NCI-H774 (cell line): ENCODE data around the gene PELI2.
"Not testable (repeated sequence)": the region's sequence is repeated elsewhere in the genome, so short reads cannot be mapped to it uniquely, and the experiment has no call there.

Experiments
- DNase-seq: peaks from one replicate; lab custom pipeline; 2025; lab: John Stamatoyannopoulos, UW

Gene PELI2

DNA sequence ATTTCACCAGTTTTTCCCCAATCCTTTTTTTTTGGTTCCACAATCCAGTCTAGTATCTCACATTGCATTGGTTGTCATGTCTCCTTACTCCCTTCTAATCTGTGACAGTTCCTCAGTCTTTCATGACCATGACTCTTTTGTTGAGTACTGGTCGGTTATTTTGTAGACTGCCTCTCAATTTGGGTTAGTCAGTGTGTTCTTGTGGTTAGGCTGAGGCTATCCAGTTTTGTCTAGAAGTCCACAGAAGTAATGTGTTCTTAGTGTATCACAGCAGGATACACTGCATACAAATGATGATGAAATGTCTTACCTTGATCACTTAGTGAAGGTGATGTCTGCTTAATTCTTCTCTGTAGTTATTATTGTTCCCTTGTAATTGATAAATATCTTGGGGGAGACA is 24.8 kb downstream of the PELI2 start:
- no peak for DNase-seq

DNA sequence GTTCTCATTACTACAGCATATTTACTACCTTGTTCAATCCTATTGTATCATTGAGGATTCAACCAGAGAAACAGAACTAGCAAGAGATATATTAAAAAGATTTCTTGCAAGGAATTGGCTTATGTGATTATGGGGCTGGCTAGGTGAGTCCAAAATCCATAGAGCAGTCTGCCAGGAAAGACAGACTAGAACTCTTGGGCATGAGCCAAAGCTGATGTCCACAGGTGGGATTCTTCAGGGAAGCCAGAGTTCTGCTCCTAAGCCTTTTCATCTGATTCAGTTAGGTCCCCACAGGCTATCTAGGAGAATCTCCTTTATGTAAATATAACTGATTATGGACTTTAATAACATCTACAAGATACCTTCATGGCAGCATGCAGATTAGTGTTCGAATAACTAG is 26.0 kb downstream of the PELI2 start:
- no peak for DNase-seq

DNA sequence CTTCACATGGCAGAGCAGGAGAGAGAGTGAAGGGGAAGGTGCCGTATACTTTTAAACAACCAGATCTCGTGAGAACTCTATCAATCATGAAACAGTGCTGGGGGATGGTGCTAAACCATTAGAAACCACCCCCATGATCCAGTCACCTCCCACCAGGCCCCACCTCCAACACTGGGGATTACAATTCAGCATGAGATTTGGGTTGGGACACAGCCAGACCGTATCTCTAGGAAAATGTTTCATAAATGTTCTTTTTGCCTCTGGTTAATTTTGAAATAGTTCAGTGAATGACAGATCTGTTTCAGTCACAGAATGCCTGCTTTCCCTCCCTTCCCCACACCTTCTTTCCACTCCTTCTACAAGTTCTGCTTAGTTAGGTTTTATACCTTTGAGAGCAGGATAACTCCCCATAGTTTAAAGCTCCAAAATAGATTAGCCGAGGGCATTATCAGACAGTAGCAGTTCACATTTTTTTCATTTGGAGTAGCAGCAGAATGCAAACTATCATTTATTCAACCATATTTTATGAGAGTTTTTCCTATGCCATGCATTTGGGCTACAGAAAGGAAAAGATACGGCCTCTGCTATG is 27.1 kb downstream of the PELI2 start:
- no peak for DNase-seq

DNA sequence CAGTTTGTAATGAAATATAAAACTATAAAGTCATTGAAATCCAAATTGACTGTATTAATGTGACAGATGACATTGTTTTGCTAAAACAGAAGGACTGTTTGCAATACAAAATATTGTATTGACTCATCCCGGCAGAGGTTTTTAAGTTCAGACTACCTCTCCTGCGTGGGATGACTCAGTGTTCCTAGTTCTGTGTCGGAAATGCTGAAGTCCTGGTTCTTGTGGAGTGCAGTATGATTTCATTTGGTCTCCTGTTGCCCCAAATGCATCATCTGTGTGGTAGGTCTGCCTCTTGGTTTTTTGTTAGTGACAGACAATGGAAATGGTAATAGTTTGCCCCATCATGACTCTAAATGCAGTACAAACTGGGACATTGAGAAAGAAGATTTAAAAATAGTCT is 27.8 kb downstream of the PELI2 start:
- DNase-seq = no peak

DNA sequence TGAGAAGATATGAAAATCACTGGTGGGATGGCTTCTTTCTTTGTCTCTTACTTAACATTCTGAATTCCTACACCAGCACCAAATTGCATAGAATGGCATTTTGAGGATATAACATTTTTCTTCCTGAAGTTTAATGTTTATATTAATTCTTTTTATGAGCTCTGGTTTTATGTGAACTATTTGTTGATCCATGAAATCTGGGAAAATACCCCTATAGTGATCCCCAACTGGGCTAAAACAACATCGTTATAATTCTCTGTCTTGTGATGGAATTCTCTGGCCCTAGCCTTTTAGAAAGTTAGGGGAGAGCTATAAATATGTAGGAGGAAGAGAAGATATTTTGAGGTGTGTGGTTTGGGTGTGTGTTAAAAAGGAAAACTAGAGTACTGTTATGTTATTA is 29.2 kb downstream of the PELI2 start:
- DNase-seq = no peak

DNA sequence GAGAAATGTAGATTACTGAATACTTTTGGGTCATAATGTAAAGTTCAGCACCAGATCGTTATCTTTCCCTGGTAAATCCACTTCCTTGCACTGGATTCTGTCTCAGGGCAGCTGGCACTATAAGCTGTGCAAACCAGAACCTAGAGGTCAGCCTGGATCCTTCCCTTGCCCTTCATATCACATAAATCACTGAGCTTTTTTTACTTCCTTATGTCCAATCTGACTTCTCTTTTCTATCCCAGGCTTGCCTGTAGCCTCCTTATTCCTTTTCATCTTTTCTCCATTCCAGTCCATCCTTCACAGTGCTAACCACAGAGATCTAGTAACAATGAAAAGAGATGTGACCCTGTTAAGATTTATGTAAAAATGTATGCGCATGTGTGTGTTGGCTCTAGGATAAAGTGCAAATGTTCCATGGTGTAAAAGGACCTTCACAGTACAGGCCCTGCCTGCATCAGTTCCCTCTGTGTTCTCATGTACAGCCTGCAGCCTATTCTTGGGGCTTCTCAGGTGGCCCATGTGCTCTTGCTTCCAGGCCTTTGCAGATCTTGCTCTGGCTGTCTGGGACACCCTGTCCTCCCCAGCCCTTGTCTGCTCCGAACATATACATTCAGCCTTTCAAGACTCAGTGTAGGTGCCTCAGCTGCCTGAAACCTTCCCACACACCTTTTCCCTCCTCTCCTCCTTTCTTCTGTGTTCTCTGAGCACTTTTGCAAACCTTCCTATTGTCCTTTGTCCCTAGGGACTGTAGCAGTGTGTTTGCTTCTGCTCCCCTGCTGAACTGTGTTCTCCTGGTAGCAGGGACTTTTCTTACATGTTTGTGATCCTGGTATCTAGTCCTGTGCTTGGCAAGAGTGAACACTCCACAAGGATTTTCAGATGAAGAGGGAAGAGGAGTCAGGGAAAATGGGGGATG is 30.0 kb downstream of the PELI2 start:
- no peak for DNase-seq

DNA sequence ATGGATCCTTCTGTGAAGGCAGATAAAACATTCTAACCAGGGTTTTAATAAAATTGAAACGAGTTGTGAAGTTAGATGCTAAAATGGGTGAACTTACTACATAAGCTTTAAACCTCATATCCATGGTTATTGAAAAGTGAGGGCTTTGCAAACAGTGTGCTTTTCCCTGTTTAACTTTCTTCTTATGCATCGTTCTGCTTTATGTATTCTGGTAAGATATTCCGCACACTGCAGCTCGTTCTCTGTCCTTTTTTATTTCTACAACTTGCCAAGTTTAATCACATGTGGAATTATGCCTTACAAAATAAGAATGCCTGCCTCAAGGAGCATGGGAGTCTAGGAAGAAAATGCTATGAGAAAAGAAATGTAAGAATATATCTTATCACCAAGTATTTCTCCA is 30.9 kb downstream of the PELI2 start:
- DNase-seq = no peak

DNA sequence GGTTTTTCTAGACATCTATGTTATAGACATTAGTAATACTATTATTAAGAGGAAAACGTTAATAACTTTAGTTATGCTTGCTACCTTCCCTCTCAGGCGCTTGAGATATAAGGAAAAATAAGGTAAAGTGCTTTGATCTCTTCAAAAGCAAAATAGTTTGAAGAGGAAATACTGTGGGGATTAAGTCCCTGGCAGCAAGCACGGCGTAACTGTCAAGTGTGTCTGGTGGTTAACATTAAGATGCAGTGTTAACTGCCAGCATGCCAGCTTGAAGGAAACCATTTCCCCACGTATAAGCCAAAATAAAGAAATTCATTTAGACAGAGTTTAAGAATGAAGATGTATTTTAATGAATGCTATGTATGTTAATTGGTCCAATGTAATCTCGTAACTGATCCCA is 31.8 kb downstream of the PELI2 start:
- no peak for DNase-seq

DNA sequence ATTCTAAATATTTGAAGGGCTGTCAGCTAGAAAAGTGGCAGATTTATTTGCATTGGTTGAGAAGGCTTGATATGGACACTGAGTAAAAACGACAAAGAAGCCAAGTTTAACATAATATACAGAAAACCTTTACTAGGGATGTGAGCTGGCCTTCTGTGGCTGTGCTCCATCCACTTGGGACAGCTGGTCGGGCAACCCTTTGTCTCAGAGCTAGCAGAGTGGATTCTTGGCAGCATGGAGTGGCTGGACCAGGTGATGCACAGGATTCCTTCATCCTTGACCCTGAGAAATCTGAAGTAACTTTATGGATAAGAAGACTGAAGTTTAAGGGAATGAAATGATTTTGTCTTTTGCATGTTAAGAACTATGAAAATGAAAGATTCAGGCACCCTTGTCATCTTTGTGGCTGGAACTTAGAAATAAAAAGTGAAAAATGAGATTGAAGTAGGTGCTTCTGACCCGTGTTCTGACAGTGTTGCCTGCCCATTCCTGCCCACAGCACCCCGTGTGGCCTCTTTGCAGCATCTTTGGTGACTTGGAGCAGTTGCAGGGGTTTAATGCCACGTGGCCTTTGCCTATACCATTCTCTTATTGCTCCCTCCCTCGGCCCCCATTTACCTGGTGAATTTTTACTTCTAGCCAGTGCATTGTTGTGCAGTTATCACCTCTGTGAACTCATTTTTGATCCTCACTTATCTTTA is 32.6 kb downstream of the PELI2 start:
- no peak for DNase-seq

DNA sequence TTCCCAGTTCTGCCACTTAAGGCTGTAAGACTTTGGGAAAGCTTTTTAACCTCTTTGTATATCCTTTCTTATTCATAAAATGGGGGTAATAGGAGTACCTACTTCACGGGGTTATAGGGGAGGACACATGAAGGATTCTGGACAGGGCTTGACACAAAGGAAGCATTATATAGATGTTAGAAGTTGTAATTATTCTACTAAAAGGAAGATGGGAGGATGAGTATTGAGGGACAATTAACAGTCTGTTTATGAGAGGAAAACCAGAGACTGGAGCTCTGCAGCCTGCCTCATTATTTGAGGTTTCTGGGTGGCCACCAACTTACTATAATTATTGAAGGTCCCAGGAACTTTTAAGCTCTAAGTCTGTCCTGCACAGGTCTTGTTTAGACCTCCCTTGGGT is 34.0 kb downstream of the PELI2 start:
- no peak for DNase-seq

DNA sequence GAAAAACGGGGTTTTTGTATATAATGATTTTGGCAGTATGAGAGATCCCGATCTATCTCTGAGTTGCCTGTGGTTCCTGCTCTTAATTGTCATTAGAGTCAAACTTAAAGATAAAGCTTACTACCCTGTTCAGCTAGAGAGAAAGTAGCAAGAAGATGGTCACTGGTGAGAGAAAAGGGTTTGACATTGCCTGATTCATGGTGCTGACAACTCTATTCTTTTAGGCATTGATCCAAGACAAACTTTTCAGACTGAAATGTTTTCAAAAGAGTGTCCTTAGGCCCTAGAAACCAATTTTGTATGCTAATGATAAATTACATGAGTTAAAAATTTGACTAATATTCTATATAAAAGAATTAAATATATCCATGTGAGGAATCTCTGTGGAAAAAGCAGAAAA is 35.1 kb downstream of the PELI2 start:
- DNase-seq = no peak

DNA sequence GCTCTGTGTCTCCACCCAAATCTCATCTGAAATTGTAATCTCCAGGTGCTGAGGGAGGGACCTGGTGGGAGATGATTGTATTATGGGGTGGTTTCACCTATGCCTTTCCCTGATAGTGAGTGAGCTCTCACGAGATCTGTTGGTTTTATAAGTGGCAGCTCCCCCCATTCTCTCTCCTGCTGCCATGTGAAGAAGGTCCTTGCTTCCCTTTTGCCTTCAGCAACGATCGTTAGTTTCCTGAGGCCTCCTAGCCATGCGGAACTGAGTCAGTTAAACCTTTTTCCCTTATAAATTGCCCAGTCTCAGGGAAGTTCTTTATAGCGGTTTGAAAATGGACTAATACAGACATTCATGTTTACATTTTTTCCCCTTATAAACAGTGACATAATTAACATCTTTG is 36.1 kb downstream of the PELI2 start:
- no peak for DNase-seq

DNA sequence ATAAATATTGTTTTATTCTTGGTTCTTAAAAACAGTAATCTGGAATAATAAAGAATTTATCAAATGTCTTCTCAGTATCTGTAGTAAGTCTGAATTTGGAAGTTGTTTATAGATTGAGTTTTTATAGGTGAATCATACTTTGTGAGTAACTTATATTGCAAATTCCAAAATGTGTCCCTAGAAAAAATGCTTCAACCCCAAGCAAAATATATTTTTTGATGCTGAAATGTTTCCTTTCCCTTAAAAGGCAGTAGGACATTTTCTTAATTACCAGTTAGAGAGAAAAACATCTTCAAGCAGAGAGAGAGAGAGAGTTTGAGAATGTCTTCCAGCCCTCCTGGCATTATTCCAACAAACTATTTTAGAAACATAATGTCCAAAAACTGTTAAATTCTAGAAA is 37.9 kb downstream of the PELI2 start:
- no peak for DNase-seq

DNA sequence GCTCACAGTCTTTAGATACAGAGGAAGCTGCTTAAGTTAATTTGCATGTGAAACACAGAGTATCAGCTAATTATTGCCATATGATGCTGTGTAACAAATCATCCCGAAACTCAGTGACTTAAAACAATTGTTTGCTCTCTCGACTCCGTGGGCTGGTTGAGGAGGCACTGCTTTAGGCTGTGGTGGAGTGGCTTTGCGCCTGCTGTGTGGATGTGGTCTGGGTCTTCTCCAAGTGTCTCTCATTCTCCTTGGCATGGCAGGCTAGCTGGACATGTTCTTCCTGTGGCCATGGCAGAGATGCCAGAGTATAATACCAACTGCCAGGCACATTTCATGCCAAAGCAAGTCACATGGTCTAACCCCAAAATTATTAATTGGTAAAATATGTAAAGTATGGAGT is 40.9 kb downstream of the PELI2 start:
- DNase-seq = no peak

DNA sequence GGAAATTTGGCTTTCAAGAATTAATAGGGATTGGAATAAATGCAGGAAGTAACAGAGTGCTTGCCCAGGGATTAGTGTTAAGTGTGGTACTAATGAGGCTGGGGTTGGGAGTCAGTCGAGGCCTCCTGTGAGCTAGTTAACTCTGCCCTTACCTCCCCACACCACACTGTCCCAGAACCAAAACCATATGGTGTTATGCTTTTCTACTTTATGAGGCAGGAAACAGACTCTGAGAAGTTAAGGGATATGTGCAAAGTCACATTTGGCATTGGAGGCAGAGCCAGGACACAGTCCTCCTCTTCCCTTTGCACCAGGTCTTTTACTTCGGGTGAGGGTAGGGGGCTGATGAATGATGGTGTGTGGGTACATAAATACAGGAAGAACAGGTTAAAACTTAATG is 41.9 kb downstream of the PELI2 start:
- DNase-seq = no peak

DNA sequence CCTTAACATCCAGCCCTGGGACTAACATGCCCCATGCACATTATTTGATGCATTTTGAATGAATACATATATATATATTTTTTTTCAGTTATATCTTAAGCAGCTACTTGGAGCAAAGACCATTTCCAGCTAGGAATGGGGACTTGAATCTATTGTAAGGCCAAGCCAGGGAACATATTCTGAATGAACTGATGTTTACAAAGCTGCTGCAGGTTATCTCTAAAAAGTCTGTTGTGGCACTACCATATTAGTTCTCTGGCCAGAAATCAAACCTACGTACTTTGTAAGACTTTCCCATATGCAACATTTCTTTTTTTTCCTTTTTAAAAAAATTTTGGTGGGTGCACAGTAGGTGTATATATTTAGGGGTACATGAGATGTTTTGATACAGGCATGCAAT is 43.4 kb downstream of the PELI2 start:
- DNase-seq = no peak

DNA sequence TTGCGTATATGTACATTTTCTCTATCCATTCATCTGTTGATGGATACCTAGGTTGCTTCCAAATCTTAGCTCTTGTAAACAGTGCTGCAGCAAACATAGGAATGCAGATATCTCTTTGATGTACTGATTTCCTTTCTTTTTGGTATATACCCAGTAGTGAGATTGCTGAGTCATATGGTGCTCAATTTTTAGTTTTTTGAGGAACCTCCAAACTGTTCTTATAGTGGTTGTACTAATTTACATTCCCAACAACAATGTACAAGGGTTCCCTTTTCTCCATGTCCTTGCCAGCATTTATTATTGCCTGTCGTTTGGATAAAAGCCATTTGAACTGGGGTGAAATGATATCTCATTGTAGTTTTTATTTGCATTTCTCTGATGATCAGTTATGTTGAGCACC is 44.3 kb downstream of the PELI2 start:
- no peak for DNase-seq

DNA sequence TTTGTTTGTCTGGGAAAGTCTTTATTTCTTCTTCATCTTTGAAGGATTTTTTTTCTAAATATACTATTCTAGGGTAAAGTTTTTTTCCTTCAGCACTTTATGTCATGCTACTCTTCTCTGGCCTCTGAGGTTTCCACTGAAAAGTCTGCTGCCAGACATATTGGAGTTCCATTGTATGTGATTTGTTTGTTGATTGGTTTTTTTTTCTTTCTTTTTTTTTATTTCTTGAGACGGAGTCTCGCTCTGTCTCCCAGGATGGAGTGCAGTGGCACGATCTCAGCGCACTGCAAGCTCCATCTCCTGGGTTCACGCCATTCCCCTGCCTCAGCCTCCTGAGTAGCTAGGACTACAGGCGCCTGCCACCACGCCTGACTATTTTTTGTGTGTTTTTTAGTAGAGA is 48.4 kb downstream of the PELI2 start:
- DNase-seq = not testable (repeated sequence)

DNA sequence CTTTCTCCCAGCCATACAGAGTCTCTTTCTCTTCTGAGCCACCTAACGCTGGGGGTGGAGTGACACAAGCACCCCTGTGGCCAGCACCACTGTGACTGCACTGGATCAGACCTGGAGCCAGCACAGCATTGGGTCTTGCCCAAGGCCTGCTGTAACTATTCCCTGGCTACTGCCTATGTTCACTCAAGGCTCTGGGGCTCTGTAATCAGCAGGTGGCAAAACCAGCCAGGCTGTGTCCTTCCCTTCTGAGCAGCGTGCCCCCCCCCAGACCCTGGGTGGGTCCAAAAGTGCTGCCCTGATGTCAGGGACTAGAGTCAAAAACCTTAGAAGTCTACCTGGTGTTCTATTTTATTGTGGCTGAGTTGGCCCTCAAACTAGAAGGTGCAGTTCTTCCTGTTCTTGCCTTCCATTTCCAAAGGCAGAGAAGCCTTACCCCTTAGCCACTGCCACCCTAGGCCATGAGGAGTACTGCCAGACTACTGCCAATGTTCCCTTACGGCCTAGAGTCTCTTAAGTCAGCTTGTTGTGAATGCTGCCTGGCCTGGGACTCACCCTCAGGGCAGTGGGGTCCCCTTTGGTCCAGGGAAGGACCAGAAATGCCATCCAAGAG is 49.9 kb downstream of the PELI2 start:
- no peak for DNase-seq

DNA sequence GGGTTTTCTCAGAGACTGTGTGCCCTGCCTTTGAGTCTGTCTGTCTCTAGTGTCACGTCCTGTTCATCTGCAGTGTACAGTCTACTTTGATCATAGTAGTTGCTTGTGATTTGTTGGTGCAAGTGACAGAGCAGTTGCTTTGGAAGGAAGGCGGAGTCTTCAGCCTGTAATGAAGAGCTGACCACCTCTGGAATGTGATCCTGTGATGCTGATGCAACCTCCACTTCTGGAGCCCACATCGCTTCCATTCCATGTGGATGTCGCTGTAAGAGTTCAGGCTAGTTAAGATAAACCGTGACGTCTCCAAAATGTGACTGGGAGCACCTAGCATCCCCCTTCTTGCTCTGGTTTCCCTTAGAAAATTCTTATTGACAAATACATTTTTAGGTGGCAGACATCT is 51.8 kb downstream of the PELI2 start:
- no peak for DNase-seq

DNA sequence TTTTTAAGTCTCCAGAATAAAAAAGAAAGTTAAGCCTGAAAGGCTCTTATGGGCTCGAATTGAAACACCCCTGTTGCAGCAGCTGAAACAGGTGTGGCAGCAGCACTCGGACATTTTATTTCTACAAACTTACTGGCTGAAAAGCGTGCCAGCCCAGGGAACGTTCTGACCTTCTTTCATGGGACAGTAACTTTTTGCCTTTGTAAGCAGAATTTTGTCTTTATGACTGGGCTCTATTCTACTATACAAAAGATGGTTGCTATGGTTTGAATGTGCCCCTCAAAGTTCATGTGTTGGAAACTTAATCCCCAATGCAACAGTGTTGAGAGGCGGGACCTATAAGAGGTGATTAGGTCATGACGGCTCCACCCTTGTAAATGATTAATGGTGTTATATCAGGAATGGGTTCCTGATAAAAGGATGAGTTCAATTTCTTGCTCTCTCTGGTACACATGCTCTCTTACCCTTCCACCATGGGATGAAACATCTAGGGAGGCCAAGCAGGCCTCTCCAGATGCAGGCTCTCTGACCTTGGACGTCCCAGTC is 52.7 kb downstream of the PELI2 start:
- DNase-seq = no peak

DNA sequence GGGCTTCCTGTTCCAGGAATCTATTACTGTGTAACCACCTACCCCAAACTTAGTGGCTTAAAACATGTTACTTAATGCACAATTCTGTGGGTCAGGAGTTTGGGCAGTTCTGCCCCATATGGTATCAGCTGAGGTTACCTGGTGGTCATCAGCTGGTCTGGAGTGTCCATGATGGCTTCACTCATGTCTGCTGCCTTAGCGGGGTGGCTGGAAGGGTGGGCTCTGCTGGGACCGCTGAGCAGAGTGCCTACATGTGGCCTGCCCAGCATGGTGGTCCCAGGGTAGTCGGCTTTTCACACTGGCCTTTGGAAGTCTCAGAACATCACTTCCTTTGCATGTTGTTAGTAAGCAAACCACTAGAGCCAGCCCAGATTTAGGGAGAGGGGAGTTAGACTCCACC is 53.9 kb downstream of the PELI2 start:
- DNase-seq = no peak

DNA sequence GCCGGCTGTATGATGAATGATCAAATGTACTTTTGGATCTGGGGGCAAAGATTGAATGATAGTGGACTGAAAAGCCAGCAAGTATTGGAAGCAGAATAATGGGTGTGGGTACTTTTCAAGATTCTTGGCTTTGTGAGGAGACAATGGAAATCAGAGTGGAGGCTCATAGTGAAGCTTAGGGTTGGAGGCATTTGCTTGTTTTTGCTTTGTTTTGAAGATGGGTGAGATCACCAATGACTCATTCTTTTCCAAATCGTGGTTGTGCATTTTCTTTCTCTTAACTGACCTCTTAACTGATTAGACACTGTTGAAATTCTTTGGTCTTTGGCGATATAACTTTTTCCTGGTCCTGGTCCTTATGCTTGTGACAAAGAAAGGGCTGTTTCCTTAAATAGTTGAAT is 54.4 kb downstream of the PELI2 start:
- no peak for DNase-seq
